Activated CD4-positive, alpha-beta memory T cell treated with anti-CD3 and anti-CD28 coated beads for 36 hours (primary cell): ENCODE data around the gene DHRSX. TPM values are rescaled to one million over a fixed set of nuclear protein-coding genes. Genes with fewer than 3 reads are reported as not detected.
"Not testable (repeated sequence)": the region's sequence is repeated elsewhere in the genome, so short reads cannot be mapped to it uniquely, and the experiment has no call there.

Experiments used
- CTCF ChIA-PET: fragments of 350-600 bp; sonication (Branson Sonifier 250); formaldehyde crosslinking; loops from one replicate; lab custom pipeline; 2021; ENCODE audit warnings: antibody characterized with exemption, inconsistent platforms; lab: Charles Lee
- POLR2A ChIA-PET: fragments of 350-600 bp; sonication (Branson Sonifier 250); formaldehyde crosslinking; loops from one replicate; lab custom pipeline; 2021; ENCODE audit warnings: antibody characterized with exemption; lab: Charles Lee
- DNase-seq: peaks from one replicate; pipeline ENCODE4 v3.0.0-alpha.2; 2020
- H3K27ac Mint-ChIP-seq: one replicate; pipeline ENCODE4 v1.8.0; 2021; ENCODE audit warnings: mixed read lengths
- H3K27me3 Mint-ChIP-seq: one replicate; pipeline ENCODE4 v1.8.0; 2021; ENCODE audit warnings: mixed read lengths
- H3K36me3 Mint-ChIP-seq: one replicate; pipeline ENCODE4 v1.8.0; 2021; ENCODE audit warnings: mixed read lengths
- H3K4me1 Mint-ChIP-seq: one replicate; pipeline ENCODE4 v1.8.0; 2021; ENCODE audit warnings: low read depth, mixed read lengths
- H3K4me3 Mint-ChIP-seq: one replicate; pipeline ENCODE4 v1.8.0; 2021; ENCODE audit warnings: mild to moderate bottlenecking, mixed read lengths
- H3K9me3 Mint-ChIP-seq: one replicate; pipeline ENCODE4 v1.8.0; 2021; ENCODE audit warnings: mixed read lengths
- intact Hi-C: fragments of 100-400 bp; cut with micrococcal nuclease; formaldehyde crosslinking; loops from one replicate; pipeline ENCODE4 v1.15.1; 2023
- total RNA-seq, 2 experiments: library from RNA; stranded (reverse); gene quantifications; one replicate each; pipeline ENCODE4 v1.2.3, GENCODE V29; 2021

Gene DHRSX
- total RNA-seq, 2 experiments from 2014 or later = 20.7 to 21.3 TPM

GRCh38 chrX:2398064-2398656, 102.6 kb downstream of the DHRSX start:
- intact Hi-C loops = no loop called here
- ChIA-PET POLR2A (no interaction called here), CTCF (no interaction called here)
- peaks cover 12% of the 10 kb centered on the region for H3K36me3 Mint-ChIP-seq
- H3K27me3 Mint-ChIP-seq = no peaks in the 10 kb centered on the region
- no peak for DNase-seq
- no peaks in the 10 kb centered on the region for H3K9me3 Mint-ChIP-seq
- H3K4me1 Mint-ChIP-seq = no peaks in the 10 kb centered on the region
- no peak overlapping the region for H3K27ac Mint-ChIP-seq
- H3K4me3 Mint-ChIP-seq = no peak overlapping the region

GRCh38 chrX:2397229-2398063, 103.3 kb downstream of the DHRSX start:
- no peak overlapping the region for H3K27ac Mint-ChIP-seq
- no peak overlapping the region for H3K4me3 Mint-ChIP-seq
- DNase-seq = no peak
- ChIA-PET CTCF (no interaction called here), POLR2A (no interaction called here)
- H3K9me3 Mint-ChIP-seq = no peaks in the 10 kb centered on the region
- peaks cover 10% of the 10 kb centered on the region for H3K36me3 Mint-ChIP-seq
- H3K4me1 Mint-ChIP-seq = no peaks in the 10 kb centered on the region
- intact Hi-C loops = no loop called here
- H3K27me3 Mint-ChIP-seq = no peaks in the 10 kb centered on the region

- Mint-ChIP-seq H3K4me3 (no peak overlapping the region), H3K27ac (no peak overlapping the region), H3K36me3 (peaks cover 21% of the 10 kb centered on the region), H3K4me1 (no peaks in the 10 kb centered on the region), H3K9me3 (peaks cover 15% of the 10 kb centered on the region), H3K27me3 (no peaks in the 10 kb centered on the region)
- intact Hi-C loops = no loop called here
- ChIA-PET POLR2A (no interaction called here), CTCF (no interaction called here)
- no peak for DNase-seq
These were observed 105.3 kb downstream of the DHRSX start for GRCh38 chrX:2395261-2395992.

DNA sequence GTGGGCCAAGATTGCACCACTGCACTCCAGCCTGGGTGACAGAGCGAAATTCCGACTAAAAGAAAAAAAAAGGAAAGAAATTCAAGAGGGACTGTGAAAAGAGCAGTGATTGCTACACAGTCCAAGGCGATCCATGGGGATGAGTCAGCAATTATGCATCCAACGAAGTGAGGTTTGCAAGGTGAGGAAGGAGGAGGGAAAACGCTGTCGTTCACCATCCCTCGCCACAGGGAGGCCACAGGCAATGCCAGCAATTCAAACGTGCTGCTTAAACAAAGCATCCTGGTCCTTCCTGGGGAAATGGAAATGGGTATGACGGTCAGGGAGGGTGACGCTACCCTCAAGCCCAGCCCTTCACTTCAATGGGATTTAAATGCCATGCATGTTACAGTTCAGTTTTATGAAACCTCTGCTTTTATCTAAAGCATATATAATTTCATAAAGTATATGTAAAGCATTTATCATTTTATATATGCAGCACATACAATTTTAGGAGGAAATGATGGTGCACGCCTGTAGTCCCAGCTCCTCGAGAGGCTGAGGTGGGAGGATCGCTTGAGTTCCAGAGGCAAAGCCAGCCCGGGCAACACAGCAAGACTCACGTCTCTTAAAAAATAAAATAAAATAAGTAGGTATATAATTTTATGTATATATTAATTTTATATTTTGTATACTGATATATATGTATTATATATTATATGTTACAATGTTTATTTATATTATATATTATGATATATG, 108.7 kb downstream of the DHRSX start:
- Mint-ChIP-seq H3K4me3 (no peak overlapping the region), H3K27me3 (no peaks in the 10 kb centered on the region), H3K27ac (no peak overlapping the region), H3K4me1 (no peaks in the 10 kb centered on the region), H3K36me3 (peaks cover 21% of the 10 kb centered on the region), H3K9me3 (peaks cover 15% of the 10 kb centered on the region)
- CTCF ChIA-PET = no interaction called here
- intact Hi-C loops = no loop called here
- no peak for DNase-seq
- POLR2A ChIA-PET = no interaction called here

DNA sequence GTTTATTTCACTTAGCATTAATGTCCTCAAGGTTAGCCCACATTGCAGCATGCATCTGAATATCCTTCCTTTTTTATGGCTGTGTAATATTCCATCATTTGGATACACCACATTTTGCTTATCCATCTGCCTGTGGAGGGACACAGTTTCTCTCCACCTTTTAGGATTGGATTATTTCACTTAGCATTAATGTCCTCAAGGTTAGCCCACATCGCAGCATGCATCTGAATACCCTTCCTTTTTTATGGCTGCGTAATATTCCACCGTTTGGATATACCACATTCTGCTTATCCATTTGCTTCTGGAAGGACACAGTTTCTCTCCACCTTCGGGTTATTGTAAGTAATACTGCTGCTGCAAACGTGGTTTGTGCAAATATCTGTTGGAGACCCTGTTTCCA, 110.0 kb downstream of the DHRSX start:
- intact Hi-C loops = no loop called here
- no peaks in the 10 kb centered on the region for H3K4me1 Mint-ChIP-seq
- CTCF ChIA-PET = no interaction called here

GRCh38 chrX:2389731-2390130, 111.0 kb downstream of the DHRSX start:
- H3K4me1 Mint-ChIP-seq, CTCF ChIA-PET, DNase-seq, POLR2A ChIA-PET, intact Hi-C loops, H3K27me3 Mint-ChIP-seq, H3K27ac Mint-ChIP-seq, H3K4me3 Mint-ChIP-seq: not testable (repeated sequence)
- Mint-ChIP-seq H3K9me3 (peaks cover 15% of the 10 kb centered on the region), H3K36me3 (peaks cover 20% of the 10 kb centered on the region)

More for the DNA sequence above, 110.0 kb downstream of the DHRSX start:
- Mint-ChIP-seq H3K27ac (no peak overlapping the region), H3K27me3 (no peaks in the 10 kb centered on the region), H3K9me3 (peaks cover 15% of the 10 kb centered on the region), H3K4me3 (no peak overlapping the region), H3K36me3 (peaks cover 20% of the 10 kb centered on the region)
- POLR2A ChIA-PET = no interaction called here
- no peak for DNase-seq

- ChIA-PET CTCF (no interaction called here), POLR2A (no interaction called here)
- Mint-ChIP-seq H3K4me1 (no peaks in the 10 kb centered on the region), H3K36me3 (peaks cover 20% of the 10 kb centered on the region), H3K9me3 (peaks cover 15% of the 10 kb centered on the region), H3K27me3 (no peaks in the 10 kb centered on the region), H3K27ac (no peak overlapping the region), H3K4me3 (no peak overlapping the region)
- intact Hi-C loops = no loop called here
- DNase-seq = no peak
These were observed 111.5 kb downstream of the DHRSX start for GRCh38 chrX:2389324-2389723.

DNA sequence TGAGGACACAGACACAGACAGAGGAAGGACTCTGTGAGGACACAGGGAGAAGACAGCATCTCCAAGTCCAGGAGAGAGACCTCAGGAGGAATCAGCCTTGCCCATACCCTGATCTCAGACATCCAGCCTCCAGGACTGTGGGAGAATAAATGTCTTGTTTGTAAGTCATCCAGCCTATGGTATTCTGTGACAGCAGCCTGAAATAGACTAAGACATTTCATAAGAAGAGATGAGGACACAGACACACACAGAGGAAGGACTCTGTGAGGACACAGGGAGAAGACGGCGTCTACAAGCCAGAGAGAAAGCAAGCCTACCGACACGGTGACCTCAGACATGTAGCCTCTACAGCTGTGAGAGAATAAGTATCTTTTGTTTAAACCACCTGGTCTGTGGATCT, 112.1 kb downstream of the DHRSX start:
- POLR2A ChIA-PET = no interaction called here
- intact Hi-C loops = no loop called here
- peaks cover 15% of the 10 kb centered on the region for H3K9me3 Mint-ChIP-seq

GRCh38 chrX:2387614-2388239, 113.0 kb downstream of the DHRSX start:
- DNase-seq = no peak
- peaks cover 15% of the 10 kb centered on the region for H3K9me3 Mint-ChIP-seq
- no peaks in the 10 kb centered on the region for H3K4me1 Mint-ChIP-seq
- no peak overlapping the region for H3K4me3 Mint-ChIP-seq
- no peak overlapping the region for H3K27ac Mint-ChIP-seq
- intact Hi-C loops = no loop called here
- ChIA-PET POLR2A (no interaction called here), CTCF (no interaction called here)
- H3K27me3 Mint-ChIP-seq = no peaks in the 10 kb centered on the region
- peaks cover 20% of the 10 kb centered on the region for H3K36me3 Mint-ChIP-seq

More for the DNA sequence above, 112.1 kb downstream of the DHRSX start:
- CTCF ChIA-PET = no interaction called here
- H3K4me1 Mint-ChIP-seq = no peaks in the 10 kb centered on the region
- no peak for DNase-seq
- H3K27me3 Mint-ChIP-seq = no peaks in the 10 kb centered on the region
- no peak overlapping the region for H3K4me3 Mint-ChIP-seq
- no peak overlapping the region for H3K27ac Mint-ChIP-seq
- H3K36me3 Mint-ChIP-seq = peaks cover 20% of the 10 kb centered on the region

DNA sequence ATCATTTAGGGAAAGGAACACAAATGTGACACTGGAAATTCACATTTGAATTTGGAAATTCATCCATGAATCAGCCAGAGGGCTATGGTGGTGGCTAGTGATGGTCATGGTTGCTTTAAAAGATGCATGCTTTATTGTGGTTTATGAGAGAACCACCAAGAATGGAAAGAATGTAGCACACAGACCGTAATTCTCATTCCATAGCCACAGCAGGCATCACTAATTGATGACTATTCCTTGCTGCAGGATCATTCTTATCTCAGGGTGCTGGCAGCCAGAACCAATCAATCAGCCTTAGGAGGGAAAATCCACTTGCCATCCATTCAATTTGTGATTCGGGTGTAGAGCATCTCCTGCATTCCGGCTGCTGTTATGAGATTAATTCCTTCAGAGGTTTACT, 115.6 kb downstream of the DHRSX start:
- no peak overlapping the region for H3K4me3 Mint-ChIP-seq
- POLR2A ChIA-PET = no interaction called here
- H3K9me3 Mint-ChIP-seq = no peaks in the 10 kb centered on the region
- DNase-seq = no peak
- H3K27ac Mint-ChIP-seq = no peak overlapping the region
- H3K4me1 Mint-ChIP-seq = no peaks in the 10 kb centered on the region
- H3K36me3 Mint-ChIP-seq = peaks cover 6% of the 10 kb centered on the region
- H3K27me3 Mint-ChIP-seq = no peaks in the 10 kb centered on the region
- intact Hi-C loops = no loop called here
- CTCF ChIA-PET = no interaction called here

GRCh38 chrX:2384486-2384885, 116.3 kb downstream of the DHRSX start:
- Mint-ChIP-seq H3K27ac (no peak overlapping the region), H3K4me3 (no peak overlapping the region), H3K4me1 (no peaks in the 10 kb centered on the region), H3K36me3 (peaks cover 8% of the 10 kb centered on the region), H3K9me3 (no peaks in the 10 kb centered on the region), H3K27me3 (no peaks in the 10 kb centered on the region)
- ChIA-PET CTCF (no interaction called here), POLR2A (no interaction called here)
- DNase-seq = no peak
- intact Hi-C loops = no loop called here

- ChIA-PET CTCF (no interaction called here), POLR2A (no interaction called here)
- Mint-ChIP-seq H3K36me3 (peaks cover 14% of the 10 kb centered on the region), H3K27ac (no peak overlapping the region), H3K4me1 (no peaks in the 10 kb centered on the region), H3K27me3 (no peaks in the 10 kb centered on the region), H3K4me3 (no peak overlapping the region), H3K9me3 (no peaks in the 10 kb centered on the region)
- DNase-seq = no peak
- intact Hi-C loops = no loop called here
These were observed 117.0 kb downstream of the DHRSX start for GRCh38 chrX:2383735-2384134.
